ENCODE results near the gene HOXA11.

- TF ChIP-seq, protein P1, sequence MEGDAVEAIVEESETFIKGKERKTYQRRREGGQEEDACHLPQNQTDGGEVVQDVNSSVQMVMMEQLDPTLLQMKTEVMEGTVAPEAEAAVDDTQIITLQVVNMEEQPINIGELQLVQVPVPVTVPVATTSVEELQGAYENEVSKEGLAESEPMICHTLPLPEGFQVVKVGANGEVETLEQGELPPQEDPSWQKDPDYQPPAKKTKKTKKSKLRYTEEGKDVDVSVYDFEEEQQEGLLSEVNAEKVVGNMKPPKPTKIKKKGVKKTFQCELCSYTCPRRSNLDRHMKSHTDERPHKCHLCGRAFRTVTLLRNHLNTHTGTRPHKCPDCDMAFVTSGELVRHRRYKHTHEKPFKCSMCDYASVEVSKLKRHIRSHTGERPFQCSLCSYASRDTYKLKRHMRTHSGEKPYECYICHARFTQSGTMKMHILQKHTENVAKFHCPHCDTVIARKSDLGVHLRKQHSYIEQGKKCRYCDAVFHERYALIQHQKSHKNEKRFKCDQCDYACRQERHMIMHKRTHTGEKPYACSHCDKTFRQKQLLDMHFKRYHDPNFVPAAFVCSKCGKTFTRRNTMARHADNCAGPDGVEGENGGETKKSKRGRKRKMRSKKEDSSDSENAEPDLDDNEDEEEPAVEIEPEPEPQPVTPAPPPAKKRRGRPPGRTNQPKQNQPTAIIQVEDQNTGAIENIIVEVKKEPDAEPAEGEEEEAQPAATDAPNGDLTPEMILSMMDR (IDR thresholded peaks at IDR 0.05) = no peak
- TF ChIP-seq POLR2A (IDR thresholded peaks at IDR 0.05) = no peak
Observed at GRCh38 chr7:27214239-27214950, 29.4 kb upstream of the HOXA11 start.

Measured in adrenal gland (tissue), 5 donors.